ENCODE measurements around the gene MAST2. TPM values are rescaled to one million over a fixed set of nuclear protein-coding genes. Genes with fewer than 3 reads are reported as not detected.

Gene MAST2
- total and polyA plus RNA-seq, 2 of the 4 experiments (the other 2 are of a cell fraction): 14.2 to 41.0 TPM

DNA sequence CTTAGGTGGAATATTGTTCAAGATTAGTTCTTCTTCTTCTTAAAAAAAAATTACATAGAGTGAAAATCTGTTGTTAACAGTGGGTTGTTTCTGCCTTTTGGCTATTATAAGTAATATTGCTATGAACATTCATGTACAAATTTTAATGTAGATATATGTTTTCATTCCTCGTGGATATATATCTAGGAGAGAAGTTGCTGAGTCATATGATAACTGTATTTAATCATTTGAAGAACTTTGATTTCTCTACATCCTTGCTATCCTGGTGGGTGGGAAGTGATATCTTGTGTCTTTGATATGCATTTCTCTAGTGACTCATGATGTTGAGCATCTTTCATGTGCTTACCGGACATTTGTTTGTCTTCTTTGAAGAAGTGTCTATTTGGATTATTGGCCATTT lies 29.9 kb downstream of the MAST2 start:
- Histone ChIP-seq H3K9me1 (ENCODE audit: insufficient read depth, low read length) (no peaks in the 10 kb centered on the region), H3K9me3 (ENCODE audit: control insufficient read depth, insufficient read depth, low read length) (no peaks in the 10 kb centered on the region), H3K4me3 (ENCODE audit: insufficient read depth, low read depth, low read length) (no peak overlapping the region), H2BK20ac (ENCODE audit: low read depth, low read length) (no peak overlapping the region), H3K23ac (ENCODE audit: low read depth, low read length) (no peak overlapping the region), H3K9ac (ENCODE audit: low read depth, low read length) (no peak overlapping the region), H2AK9ac (replicated peaks; ENCODE audit: low read depth, low read length, poor library complexity) (no peak overlapping the region), H4K20me1 (ENCODE audit: insufficient read depth, low read length) (no peaks in the 10 kb centered on the region), H4K5ac (ENCODE audit: low read depth, low read length) (no peak overlapping the region), H3K14ac (replicated peaks; ENCODE audit: low read depth, low read length) (no peak overlapping the region), H4K8ac (ENCODE audit: low read depth in 2 of 2, low read length in 2 of 2) (no peak overlapping the region), H3K56ac (ENCODE audit: extremely low read depth, insufficient read depth, low read length) (no peak overlapping the region), H3K79me1 (ENCODE audit: low read depth in 1 of 2, low read length in 2 of 2) (peaks cover 0 to 16% of the 10 kb centered on the region in 2 experiments), H3K4ac (ENCODE audit: low read depth, low read length) (no peak overlapping the region), H3K18ac (ENCODE audit: low read depth, low read length) (no peak overlapping the region), H4K91ac (ENCODE audit: insufficient read depth, low read depth, low read length) (no peak overlapping the region), H2AFZ (replicated peaks; ENCODE audit: low read length, poor library complexity) (no peak overlapping the region), H3K4me2 (ENCODE audit: low read depth, low read length) (no peak overlapping the region), H2BK120ac (ENCODE audit: low read depth, low read length) (no peak overlapping the region), H3K27me3 (ENCODE audit: control insufficient read depth, insufficient read depth, low read length) (no peaks in the 10 kb centered on the region), H2AK5ac (ENCODE audit: low read depth, low read length) (no peak overlapping the region), H3K4me1 (ENCODE audit: control insufficient read depth, insufficient read depth, low read length) (no peaks in the 10 kb centered on the region), H3K36me3 (ENCODE audit: control insufficient read depth, insufficient read depth, low read length) (peaks cover 5% of the 10 kb centered on the region), H2BK5ac (ENCODE audit: low read depth, low read length, poor library complexity, severe bottlenecking) (no peak overlapping the region), H2BK15ac (ENCODE audit: low read depth, low read length) (no peak overlapping the region), H3K27ac (ENCODE audit: insufficient read depth, low read length) (no peak overlapping the region)
- WGBS, 2 experiments (ENCODE audit: extremely low coverage in 2 of 2, insufficient read length in 1 of 2): no CpG with 5 or more reads among the region's 2 CpGs
- BruUV-seq (replicated peaks): no TSS peak
- in situ Hi-C loops (cut with MboI; ENCODE audit: low sequenced_read_pairs): no loop called here
- CTCF ChIA-PET: interaction anchor here (0.6 kb wide), 1 partner anchor 193 kb away, joined by 3 read pairs; no protein-coding TSS in a partner anchor
- dilution Hi-C loops (cut with HindIII; ENCODE audit: low sequenced_read_pairs, unreplicated experiment): no loop called here
- peak; percentile 41 for DNase-seq
- TF ChIP-seq CHD1 (IDR thresholded peaks at IDR 0.05; ENCODE audit: low read depth, low read length): no peak
- TF ChIP-seq BHLHE40 (IDR thresholded peaks at IDR 0.05; ENCODE audit: low read depth, low read length): no peak
- TF ChIP-seq MAFK (IDR thresholded peaks at IDR 0.05; ENCODE audit: low read depth, low read length): peak; percentile 50; the same call in 1 of the 2 replicates
- peak; percentile 69 for TF ChIP-seq NFE2L2 (IDR thresholded peaks at IDR 0.05; ENCODE audit: low read depth, low read length)
- TF ChIP-seq FOS (IDR thresholded peaks at IDR 0.05; ENCODE audit: low read depth, low read length): no peak
- TF ChIP-seq MXI1 (IDR thresholded peaks at IDR 0.05; ENCODE audit: borderline replicate concordance, low read depth, low read length): no peak
- no peak for TF ChIP-seq RFX5 (IDR thresholded peaks at IDR 0.05; ENCODE audit: low read depth, low read length)
- TF ChIP-seq POLR2A (IDR thresholded peaks at IDR 0.05; ENCODE audit: low read depth, low read length): no peak
- peak; percentile 37 for ATAC-seq (ENCODE audit: low read depth)
- POLR2A ChIA-PET (ENCODE audit: unreplicated experiment): no interaction called here
- intact Hi-C loops (cut with micrococcal nuclease): no loop called here

Measured in IMR-90 (cell line).